OCI-LY3 (cell line): ENCODE measurements around the gene CYP24A1.

Experiments
- EZH2phosphoT487 ChIP-seq: fragments of 200-600 bp; shearing (Covaris generic); IDR thresholded peaks from 2 replicates; pipeline ENCODE4 v1.6.1; 2018; ENCODE audit warnings: antibody characterized with exemption, mixed run types, low read depth
- TF ChIP-seq, protein P1 (sequence below): fragments of 200-600, 300-600 bp; sonication (generic); IDR thresholded peaks from 2 replicates; pipeline ENCODE4 v1.5.1; 2014; ENCODE audit warnings: antibody characterized with exemption, low read length, low read depth

GRCh38 chr20:54199721-54200176 lies 26.0 kb upstream of the CYP24A1 start:
- TF ChIP-seq, protein P1, sequence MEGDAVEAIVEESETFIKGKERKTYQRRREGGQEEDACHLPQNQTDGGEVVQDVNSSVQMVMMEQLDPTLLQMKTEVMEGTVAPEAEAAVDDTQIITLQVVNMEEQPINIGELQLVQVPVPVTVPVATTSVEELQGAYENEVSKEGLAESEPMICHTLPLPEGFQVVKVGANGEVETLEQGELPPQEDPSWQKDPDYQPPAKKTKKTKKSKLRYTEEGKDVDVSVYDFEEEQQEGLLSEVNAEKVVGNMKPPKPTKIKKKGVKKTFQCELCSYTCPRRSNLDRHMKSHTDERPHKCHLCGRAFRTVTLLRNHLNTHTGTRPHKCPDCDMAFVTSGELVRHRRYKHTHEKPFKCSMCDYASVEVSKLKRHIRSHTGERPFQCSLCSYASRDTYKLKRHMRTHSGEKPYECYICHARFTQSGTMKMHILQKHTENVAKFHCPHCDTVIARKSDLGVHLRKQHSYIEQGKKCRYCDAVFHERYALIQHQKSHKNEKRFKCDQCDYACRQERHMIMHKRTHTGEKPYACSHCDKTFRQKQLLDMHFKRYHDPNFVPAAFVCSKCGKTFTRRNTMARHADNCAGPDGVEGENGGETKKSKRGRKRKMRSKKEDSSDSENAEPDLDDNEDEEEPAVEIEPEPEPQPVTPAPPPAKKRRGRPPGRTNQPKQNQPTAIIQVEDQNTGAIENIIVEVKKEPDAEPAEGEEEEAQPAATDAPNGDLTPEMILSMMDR: peak; percentile 99
- TF ChIP-seq EZH2phosphoT487: no peak
